WI38 (cell line): ENCODE data around the gene CACHD1.

ENCODE experiments used
- H3K4me3 ChIP-seq: 2 replicates; pipeline ENCODE4 v1.5.1; 2011; ENCODE audit warnings: low read depth, mild to moderate bottlenecking, control low read depth, low read length
- CTCF ChIP-seq: IDR thresholded peaks from 2 replicates; pipeline ENCODE4 v1.5.1; 2012; ENCODE audit warnings: low read depth, mild to moderate bottlenecking, control low read depth, low read length

The CACHD1 gene

DNA sequence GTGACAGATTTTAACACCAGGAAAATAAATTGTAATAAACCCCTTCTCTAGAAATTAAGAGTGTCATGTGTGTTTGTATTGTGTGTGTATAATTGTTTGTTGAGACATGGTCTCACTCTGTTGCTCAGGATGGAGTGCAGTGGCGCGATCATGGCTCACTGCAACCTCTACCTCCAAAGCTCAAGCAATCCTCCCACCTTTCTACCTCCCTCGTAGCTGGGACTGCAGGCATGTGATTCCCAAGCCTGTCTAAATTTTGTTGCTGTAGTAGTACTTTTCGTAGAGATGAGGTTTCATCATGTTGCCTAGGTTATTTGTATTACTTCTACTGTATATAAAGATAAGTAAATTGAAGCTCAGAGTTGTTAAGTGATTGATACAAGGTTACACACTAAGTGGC, 206.5 kb downstream of the CACHD1 start:
- TF ChIP-seq CTCF: no peak
- H3K4me3 ChIP-seq: no peak overlapping the region

DNA sequence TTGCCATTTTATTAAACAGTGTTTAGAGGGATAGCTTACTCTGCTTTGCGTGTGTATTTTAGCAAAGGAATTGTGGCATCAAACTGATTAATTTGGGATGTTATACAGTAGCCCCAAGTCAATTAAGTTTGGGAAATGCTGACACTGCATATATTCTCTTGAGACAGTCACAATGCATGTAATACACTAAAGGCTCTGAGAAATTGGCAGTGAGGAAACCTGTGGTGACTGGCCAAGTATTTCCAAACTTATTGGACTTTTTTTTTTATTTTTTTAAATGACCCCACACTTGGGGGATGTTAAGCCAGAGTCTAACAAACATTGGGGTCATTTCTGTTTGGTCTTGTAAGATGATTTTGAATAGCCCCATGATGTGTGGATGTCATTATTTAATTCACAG, 207.6 kb downstream of the CACHD1 start:
- no peak overlapping the region for H3K4me3 ChIP-seq
- no peak for TF ChIP-seq CTCF

GRCh38 chr1:64678366-64678765, 208.4 kb downstream of the CACHD1 start:
- no peak for TF ChIP-seq CTCF
- H3K4me3 ChIP-seq: no peak overlapping the region

- no peak for TF ChIP-seq CTCF
- no peak overlapping the region for H3K4me3 ChIP-seq
Observed at GRCh38 chr1:64679177-64679576, 209.2 kb downstream of the CACHD1 start.

DNA sequence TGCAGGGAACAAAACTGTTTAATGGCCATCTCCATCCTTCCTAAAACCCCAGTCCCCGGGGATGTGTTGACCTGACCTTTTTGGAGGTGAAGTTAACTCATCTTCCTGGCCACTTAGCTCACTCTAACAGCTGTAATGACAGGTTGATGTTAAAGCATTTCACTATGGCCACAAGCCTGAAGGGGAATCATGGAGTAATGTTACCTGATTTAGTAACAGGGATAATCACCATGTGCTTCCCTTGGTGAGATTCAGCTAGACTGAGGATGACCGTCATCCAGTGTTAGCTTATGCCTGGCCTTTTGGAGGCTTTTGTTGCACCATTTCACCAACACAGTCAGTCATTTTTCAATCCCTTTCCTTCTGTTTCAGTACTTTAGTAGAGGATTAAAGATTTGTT, 210.7 kb downstream of the CACHD1 start:
- TF ChIP-seq CTCF: no peak
- no peak overlapping the region for H3K4me3 ChIP-seq

DNA sequence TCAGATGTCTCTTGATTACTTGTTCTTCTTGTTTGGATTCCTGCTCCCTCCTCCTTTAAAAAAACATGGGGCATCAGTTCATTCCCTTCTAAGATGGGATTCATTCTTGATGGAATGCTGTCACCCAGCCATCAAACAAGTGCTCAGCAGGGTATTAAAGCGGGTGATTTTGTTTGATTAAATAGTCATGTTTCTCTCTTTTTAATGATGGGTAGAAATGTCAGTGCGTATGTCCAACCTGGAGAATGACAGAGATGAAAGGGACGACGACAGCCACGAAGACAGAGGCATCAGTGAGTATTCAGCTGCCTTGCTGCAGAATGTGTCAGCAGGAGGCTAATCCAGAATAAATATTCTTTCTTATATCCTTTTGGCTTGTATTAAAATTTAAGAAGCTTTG, 211.1 kb downstream of the CACHD1 start:
- no peak for TF ChIP-seq CTCF
- no peak overlapping the region for H3K4me3 ChIP-seq

DNA sequence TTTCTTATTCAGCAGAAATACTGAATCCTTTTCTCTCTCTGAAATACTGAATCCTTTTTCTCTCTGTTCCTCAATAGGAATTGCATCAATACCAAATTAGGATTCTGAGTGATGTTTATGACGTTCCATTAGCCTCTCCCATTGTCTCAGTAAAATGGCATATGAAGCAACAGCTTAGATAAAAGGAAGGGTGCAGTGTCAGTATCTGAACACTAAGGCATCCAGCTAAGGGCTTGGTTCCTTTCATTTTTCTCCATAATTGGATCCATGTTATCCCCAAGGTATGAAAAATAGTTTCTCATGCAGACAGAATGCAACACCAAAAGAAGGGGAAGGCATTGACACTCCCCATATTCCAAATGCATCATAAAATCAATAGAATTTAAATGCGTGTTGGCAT, 213.5 kb downstream of the CACHD1 start:
- H3K4me3 ChIP-seq: no peak overlapping the region
- no peak for TF ChIP-seq CTCF
